GM23248 (cell line): Measurements from ENCODE around the gene SYS1.

Experiments
- EZH2 ChIP-seq: fragments of 200-600 bp; sonication (generic); IDR thresholded peaks from 2 replicates; pipeline ENCODE4 v1.6.1; 2018; ENCODE audit warnings: antibody characterized with exemption, mild to moderate bottlenecking; ENCODE audit not compliant: insufficient read depth, poor library complexity, severe bottlenecking
- EZH2phosphoT487 ChIP-seq: fragments of 200-600 bp; sonication (generic); IDR thresholded peaks from 2 replicates; pipeline ENCODE4 v1.6.1; 2018; ENCODE audit warnings: antibody characterized with exemption, moderate library complexity, mild to moderate bottlenecking, low read depth; ENCODE audit not compliant: insufficient read depth

DNA sequence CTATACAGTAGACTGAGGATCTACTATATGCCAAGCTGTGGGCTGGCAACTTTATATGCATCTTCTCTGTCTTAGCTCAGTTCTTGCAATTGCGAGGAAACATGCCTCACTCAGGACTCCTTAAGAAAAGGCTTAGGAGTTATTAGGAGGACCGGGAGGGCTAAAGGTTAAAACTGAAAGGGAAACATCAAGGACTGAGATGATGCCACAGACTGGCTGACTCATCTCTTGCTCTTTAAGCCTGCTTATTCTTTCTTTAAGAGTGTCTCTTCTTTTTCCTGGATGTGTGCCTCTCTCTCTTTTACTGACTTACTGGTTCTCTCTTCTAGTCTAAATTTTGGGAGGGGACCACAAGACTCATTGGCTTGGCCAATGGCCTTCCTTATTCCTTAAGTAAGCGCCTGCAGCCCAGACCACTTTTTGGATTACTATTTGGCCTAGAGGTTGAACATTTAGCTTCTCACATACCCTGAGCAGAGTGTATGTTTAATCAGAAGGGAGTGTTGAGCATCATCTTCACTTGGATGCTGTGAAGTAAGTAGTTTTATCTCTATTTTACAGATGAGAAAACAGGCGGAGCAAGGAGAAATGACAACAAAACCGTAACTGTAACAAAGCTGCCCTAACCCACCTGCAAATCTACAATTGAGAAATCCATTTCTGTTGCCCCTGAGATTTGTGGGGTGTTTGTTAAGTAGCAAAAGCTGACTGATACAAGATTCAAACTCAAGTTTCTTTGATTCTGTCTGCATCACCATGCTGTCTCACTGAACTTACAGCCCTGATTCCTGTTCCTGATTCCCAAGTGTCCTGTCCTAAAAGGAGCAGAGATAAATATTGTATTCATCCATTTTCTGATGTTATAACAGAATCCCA is 7.5 kb upstream of the SYS1 start:
- TF ChIP-seq EZH2 (no peak), EZH2phosphoT487 (no peak)
